ENCODE data around the gene P2RY12. TPM values are rescaled to one million over a fixed set of nuclear protein-coding genes. Genes with fewer than 3 reads are reported as not detected.

The P2RY12 gene
- total RNA-seq, 1 donor from 2014 or later = not detected

DNA sequence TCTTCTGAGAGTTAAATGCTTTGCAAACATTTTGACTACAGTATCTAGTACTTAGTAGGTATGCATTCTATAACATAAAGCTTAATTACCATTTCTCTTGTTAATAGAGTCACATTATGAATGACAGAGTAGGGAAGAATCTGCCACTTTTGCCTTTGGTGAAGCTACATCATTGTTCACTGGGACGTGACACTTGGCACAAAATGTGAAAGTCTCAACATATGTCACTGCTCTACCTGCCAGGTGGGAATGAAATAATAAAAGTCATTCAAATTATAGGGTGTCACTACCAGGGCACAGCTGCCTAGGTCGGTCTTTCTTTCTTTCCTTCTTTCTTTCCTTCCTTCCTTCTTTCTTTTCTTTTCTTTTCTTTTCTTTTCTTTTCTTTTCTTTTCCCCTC is 85.5 kb downstream of the P2RY12 start:
- TF ChIP-seq, protein P1, sequence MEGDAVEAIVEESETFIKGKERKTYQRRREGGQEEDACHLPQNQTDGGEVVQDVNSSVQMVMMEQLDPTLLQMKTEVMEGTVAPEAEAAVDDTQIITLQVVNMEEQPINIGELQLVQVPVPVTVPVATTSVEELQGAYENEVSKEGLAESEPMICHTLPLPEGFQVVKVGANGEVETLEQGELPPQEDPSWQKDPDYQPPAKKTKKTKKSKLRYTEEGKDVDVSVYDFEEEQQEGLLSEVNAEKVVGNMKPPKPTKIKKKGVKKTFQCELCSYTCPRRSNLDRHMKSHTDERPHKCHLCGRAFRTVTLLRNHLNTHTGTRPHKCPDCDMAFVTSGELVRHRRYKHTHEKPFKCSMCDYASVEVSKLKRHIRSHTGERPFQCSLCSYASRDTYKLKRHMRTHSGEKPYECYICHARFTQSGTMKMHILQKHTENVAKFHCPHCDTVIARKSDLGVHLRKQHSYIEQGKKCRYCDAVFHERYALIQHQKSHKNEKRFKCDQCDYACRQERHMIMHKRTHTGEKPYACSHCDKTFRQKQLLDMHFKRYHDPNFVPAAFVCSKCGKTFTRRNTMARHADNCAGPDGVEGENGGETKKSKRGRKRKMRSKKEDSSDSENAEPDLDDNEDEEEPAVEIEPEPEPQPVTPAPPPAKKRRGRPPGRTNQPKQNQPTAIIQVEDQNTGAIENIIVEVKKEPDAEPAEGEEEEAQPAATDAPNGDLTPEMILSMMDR (IDR thresholded peaks at IDR 0.05; ENCODE audit: unreplicated experiment) = no peak

DNA sequence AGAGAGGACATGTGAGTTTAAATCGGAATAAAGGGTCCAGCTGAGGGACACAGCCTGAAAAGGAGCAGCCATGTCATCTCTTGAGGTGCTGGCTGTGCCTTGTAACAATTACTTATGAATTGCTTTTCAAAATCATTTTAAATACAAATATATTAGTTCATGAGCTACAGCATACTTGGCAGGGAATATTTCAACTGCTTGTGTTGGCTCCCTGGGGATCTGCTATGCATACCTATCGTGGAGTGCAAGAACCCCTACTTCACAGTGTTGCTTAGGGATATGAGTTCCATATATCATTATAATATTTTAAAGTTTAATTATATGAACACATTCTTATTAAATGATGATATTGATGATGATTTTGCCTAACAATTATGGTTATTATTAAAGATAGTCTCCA is 87.1 kb downstream of the P2RY12 start:
- DNase-seq (ENCODE audit: low spot score in 2 of 2, unreplicated experiment in 2 of 2) = no peak
- Mint-ChIP-seq H3K4me1 (peaks cover 26% of the 10 kb centered on the region), H3K36me3 (no peaks in the 10 kb centered on the region), H3K27me3 (ENCODE audit: low read depth) (no peaks in the 10 kb centered on the region), H3K4me3 (no peak overlapping the region), H3K27ac (peak overlapping the region; percentile 18), H3K9me3 (no peaks in the 10 kb centered on the region)
- TF ChIP-seq, protein P1 (IDR thresholded peaks at IDR 0.05; ENCODE audit: unreplicated experiment) = no peak

More for the DNA sequence above, 85.5 kb downstream of the P2RY12 start:
- no peak overlapping the region for H3K4me3 Mint-ChIP-seq
- H3K27ac Mint-ChIP-seq = no peak overlapping the region
- no peak for DNase-seq (ENCODE audit: low spot score in 2 of 2, unreplicated experiment in 2 of 2)
- no peaks in the 10 kb centered on the region for H3K36me3 Mint-ChIP-seq
- H3K4me1 Mint-ChIP-seq = peaks cover 20% of the 10 kb centered on the region
- no peaks in the 10 kb centered on the region for H3K27me3 Mint-ChIP-seq (ENCODE audit: low read depth)
- no peaks in the 10 kb centered on the region for H3K9me3 Mint-ChIP-seq

DNA sequence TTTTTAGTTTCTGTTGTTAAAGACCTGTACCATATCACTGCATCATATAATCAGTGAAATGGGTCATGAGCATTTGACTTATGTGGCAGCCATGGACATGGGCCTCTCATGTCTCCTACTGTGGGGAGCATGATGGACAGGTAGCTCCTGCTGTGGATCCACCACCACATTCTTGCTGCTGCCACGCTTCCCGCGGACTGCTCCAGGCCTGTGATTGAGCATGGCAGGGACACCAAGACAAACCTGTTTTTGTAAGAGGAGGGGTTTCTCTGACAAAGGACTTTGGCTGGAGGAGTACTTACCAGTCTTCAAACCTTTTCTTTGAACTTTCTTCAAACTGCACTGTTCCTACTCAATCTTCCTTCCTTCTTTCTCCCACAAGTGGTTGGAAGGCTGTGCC is 88.3 kb downstream of the P2RY12 start:
- no peak for DNase-seq (ENCODE audit: low spot score in 2 of 2, unreplicated experiment in 2 of 2)
- TF ChIP-seq, protein P1 (IDR thresholded peaks at IDR 0.05; ENCODE audit: unreplicated experiment) = no peak
- Mint-ChIP-seq H3K27ac (peak overlapping the region; percentile 44), H3K36me3 (no peaks in the 10 kb centered on the region), H3K4me1 (peaks cover 28% of the 10 kb centered on the region), H3K27me3 (ENCODE audit: low read depth) (no peaks in the 10 kb centered on the region), H3K4me3 (no peak overlapping the region), H3K9me3 (no peaks in the 10 kb centered on the region)

GRCh38 chr3:151293127-151293526 is 91.4 kb downstream of the P2RY12 start:
- H3K4me1 Mint-ChIP-seq = peaks cover 35% of the 10 kb centered on the region
- no peaks in the 10 kb centered on the region for H3K36me3 Mint-ChIP-seq
- H3K27ac Mint-ChIP-seq = peak overlapping the region; percentile 27
- no peaks in the 10 kb centered on the region for H3K27me3 Mint-ChIP-seq (ENCODE audit: low read depth)
- no peak for DNase-seq (ENCODE audit: low spot score in 2 of 2, unreplicated experiment in 2 of 2)
- TF ChIP-seq, protein P1 (IDR thresholded peaks at IDR 0.05; ENCODE audit: unreplicated experiment) = no peak
- H3K9me3 Mint-ChIP-seq = no peaks in the 10 kb centered on the region
- no peak overlapping the region for H3K4me3 Mint-ChIP-seq

DNA sequence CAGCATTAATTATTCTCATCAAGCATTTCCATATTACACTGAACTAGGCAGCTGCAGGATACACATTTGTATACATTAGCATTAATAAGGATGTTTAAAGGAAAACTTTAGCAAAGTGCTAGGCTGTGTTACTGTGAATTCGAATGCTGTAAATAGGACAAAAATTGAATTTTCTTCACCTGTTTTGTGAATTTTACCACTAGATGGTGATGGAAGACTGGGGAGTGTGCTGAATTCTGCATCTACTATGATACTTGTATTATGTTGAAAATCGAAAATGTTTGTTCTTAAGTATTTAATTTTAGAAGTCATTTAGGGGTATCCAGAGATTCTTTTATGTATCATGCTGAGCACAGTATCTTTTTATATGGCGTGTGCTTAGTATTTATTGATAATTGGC is 93.9 kb downstream of the P2RY12 start:
- H3K4me1 Mint-ChIP-seq = peaks cover 36% of the 10 kb centered on the region
- no peak overlapping the region for H3K4me3 Mint-ChIP-seq
- H3K9me3 Mint-ChIP-seq = no peaks in the 10 kb centered on the region
- H3K27me3 Mint-ChIP-seq (ENCODE audit: low read depth) = no peaks in the 10 kb centered on the region
- H3K36me3 Mint-ChIP-seq = no peaks in the 10 kb centered on the region
- TF ChIP-seq, protein P1 (IDR thresholded peaks at IDR 0.05; ENCODE audit: unreplicated experiment) = no peak
- no peak for DNase-seq (ENCODE audit: low spot score in 2 of 2, unreplicated experiment in 2 of 2)
- no peak overlapping the region for H3K27ac Mint-ChIP-seq

GRCh38 chr3:151289445-151289844 is 95.1 kb downstream of the P2RY12 start:
- H3K27ac Mint-ChIP-seq = no peak overlapping the region
- H3K9me3 Mint-ChIP-seq = no peaks in the 10 kb centered on the region
- H3K4me1 Mint-ChIP-seq = peaks cover 36% of the 10 kb centered on the region
- TF ChIP-seq, protein P1 (IDR thresholded peaks at IDR 0.05; ENCODE audit: unreplicated experiment) = no peak
- no peak overlapping the region for H3K4me3 Mint-ChIP-seq
- H3K36me3 Mint-ChIP-seq = no peaks in the 10 kb centered on the region
- no peaks in the 10 kb centered on the region for H3K27me3 Mint-ChIP-seq (ENCODE audit: low read depth)
- no peak for DNase-seq (ENCODE audit: low spot score in 2 of 2, unreplicated experiment in 2 of 2)

Data from mesothelial cell of epicardium (in vitro differentiated cells).